Hematopoietic multipotent progenitor cell treated with erythropoietin and hydrocortisone succinate and interleukin-3 and kit ligand, for 6 days (in vitro differentiated cells): ENCODE data around the gene C1QL1.

Experiments used
- DNase-seq: peaks from one replicate; pipeline ENCODE4 v3.0.0-alpha.2; 2015

Gene C1QL1

DNA sequence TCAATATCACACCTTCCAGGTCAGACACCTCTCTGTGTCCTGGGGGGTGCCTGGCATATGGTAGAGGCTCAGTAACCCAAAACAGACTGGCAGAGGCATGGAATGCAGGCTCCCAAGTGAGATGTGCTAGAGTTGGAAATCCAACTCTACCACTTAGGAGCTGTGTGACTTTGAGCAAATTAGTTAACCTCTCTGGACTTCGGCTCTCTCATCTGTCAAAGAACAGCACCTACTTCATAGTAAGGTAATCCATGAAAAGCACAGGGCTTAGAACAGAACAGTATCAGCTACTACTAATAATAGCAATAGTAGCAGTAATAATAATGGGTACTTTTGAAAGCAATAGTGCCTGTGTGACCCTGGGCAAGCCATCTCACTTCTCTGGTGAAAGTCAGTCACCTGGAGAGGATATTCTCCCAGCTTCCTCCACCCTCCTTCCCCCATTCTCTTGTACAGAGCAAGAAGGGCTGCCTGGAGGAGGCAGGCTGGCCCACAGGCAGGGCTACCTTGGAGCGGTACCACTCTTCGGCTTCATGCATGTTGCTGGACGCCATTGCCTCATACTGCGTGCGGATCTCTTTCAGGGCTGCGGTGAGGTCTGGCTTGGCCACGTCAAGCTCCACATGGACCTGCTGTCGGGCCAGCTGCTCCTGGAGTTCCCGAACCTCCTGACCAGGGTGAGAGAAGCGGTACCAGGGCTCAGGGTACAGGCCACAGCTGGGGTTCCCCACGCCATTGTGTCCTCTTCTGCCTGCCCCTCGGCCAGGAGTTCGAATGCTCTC is 55.1 kb downstream of the C1QL1 start:
- no peak for DNase-seq

DNA sequence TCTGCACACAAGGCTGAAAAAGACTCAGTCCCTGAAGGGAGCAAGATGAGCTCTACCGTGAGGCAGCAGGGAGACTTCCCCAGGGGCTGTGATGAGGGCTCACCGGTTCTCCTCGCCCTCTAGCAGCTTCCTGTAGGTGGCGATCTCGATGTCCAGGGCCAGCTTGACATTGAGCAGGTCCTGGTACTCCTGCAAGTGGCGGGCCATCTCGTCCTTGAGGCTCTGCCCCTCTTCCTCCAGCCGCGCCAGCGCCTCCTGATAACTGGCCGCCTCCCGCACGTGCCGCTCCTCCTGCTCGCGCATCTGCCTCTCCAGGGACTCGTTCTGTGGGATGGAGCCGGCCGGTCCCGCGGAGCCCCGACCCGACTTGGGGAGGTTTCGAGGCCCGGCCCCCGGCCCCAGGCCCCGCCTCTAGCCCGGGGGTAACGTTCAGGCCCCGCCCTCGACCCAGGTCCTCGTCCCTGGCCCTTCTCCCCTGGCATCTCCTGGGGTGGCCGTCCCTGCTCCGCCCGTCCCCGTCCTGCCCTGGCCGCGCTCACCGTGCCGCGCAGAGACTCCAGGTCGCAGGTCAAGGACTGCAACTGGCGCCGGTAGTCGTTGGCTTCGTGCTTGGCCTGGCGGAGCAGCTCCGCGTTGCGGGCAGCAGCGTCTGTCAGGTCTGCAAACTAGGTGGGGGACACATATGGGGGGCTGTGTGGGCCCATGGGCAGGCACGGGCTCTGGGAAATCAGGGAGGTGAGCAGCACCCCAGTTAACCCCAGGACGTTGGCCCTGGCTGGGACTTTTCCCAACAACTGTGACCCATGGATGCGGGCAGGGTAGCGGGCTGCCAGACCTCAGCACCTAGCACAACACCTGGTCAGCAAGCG is 56.7 kb downstream of the C1QL1 start:
- peak; percentile 77 for DNase-seq

DNA sequence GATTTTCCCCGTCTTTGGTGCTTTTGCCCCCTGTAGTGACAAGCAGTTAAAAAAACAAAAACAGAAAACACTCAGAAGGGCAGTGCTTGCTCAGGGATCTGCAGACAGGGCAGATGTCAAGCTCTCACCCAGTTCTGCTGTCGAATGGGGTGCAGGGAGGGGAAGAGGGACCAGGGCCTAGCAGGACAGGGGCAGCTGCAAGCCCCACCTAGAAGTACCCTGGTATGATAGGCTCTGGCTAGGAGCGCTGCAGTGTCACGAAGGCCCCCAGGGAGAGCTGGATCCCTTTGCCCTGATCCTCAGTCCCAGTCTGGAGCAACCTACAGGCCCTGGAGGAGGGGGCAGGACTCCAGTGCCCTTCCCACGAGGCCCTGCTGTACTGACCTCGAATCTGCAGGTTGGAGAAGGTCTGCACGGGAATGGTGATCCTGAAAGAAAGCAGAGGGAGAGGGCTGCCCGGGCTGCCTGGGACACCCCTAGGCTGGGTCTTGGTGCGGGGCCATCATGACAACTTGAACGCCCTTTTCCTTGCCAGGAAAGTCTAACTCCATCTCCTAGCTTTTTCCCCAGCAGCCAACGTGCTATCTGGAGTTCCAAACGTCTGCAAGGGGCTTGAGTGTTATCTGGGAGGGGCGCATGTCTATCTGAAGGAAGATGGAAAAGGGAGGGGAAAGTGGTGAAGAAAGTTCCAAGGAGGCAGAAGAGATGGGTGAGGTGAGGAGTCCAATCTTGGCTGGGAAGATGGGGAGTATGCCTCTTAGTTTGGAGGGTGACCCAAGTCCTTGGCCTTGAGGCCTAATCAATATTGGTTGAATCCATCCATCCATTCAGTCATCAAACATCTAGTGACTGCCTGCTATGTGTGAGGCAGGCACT is 57.6 kb downstream of the C1QL1 start:
- no peak for DNase-seq
